GM18907 (cell line): ENCODE measurements around the gene ZDHHC11.
"Not testable (repeated sequence)": the region's sequence is repeated elsewhere in the genome, so short reads cannot be mapped to it uniquely, and the experiment has no call there.

Source experiments
- ATAC-seq: cut with Tn5 transposase; IDR thresholded peaks from one replicate; pipeline ENCODE4 v1.9.1; 2021; ENCODE audit warnings: mild to moderate bottlenecking, moderate library complexity; ENCODE audit not compliant: unreplicated experiment

Gene ZDHHC11

GRCh38 chr5:763998-764781, 86.6 kb downstream of the ZDHHC11 start:
- ATAC-seq, result no peak

GRCh38 chr5:763397-763796, 87.4 kb downstream of the ZDHHC11 start:
- ATAC-seq, result no peak

DNA sequence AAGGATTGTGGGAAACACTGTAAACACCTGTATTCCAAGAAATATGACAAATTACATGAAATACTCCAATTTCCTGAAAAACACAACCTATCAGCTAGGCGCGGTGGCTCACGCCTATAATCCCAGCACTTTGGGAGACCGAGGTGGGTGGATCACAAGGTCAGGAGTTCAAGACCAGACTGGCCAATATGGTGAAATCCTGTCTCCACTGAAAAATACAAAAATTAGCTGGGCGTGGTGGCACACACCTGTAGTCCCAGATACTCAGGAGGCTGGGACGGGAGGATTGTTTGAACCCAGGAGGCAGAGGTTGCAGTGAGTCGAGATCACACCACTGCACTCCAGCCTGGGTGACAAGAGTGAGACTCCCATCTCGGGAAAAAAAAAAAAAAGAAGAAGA, 87.8 kb downstream of the ZDHHC11 start:
- ATAC-seq, result not testable (repeated sequence)

- no peak for ATAC-seq
Measured at GRCh38 chr5:761854-762710, 88.7 kb downstream of the ZDHHC11 start.

GRCh38 chr5:761059-761771, 89.6 kb downstream of the ZDHHC11 start:
- no peak for ATAC-seq

DNA sequence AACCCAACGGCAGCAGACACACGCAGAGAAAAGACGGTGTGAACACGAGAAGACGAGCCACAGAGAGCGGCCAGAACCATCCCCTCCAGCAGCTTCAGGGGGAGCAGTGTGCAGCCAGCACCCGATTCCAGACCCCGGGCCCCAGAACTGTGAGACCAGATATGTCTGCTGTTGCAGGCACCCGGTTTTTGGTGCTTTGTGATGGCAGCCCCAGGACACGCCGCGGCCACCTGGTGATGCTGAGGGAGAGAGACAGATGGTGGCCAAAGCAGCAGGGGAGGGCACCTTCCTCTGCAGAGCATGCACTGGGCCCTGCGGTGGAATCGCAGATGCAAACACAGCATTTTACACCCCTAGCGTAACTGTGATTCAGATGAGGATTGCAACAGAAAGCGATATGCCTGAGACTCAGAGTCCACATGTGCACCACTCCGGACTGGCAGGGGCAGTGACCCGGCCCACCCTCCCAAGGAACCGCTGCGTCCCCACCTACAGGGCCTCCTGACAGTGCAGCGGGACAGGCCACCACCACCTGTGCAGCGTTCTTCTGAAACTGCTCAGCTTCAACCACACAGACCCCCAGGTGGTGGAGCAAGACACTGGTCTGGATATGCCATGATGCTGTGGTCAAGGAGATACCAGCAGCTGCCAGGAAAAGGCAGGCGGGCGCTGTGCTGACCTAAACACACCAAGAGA, 90.3 kb downstream of the ZDHHC11 start:
- ATAC-seq, result no peak

DNA sequence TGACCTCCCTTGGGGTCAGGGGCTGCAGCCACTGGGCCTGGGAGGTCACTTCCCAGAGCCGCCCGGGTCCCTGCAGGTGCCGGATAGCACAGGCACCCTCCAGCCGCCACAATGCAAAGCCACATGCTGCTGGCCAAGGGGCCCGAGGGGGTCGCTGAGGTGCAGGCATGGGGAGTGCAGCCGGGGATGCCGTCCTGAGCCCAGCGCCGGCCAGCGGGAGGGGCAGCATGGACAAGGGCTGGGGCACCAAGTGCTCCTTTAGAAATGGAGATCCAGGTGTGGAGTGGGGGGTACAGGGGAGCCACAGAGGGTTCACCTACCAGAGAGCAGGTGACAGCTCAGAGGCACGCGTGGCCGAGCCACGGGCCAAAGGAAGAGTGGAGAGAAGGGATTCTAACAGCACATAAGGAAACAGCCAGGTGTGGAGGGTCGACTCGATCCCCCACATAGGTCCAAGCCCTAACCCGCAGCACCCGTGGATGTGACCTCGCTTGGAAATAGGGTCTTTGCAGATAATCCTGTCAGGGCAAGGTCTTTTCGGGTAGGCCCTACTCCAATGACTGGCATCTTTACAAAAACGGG, 90.9 kb downstream of the ZDHHC11 start:
- no peak for ATAC-seq

- no peak for ATAC-seq
Measured at GRCh38 chr5:759111-759751, 91.6 kb downstream of the ZDHHC11 start.

DNA sequence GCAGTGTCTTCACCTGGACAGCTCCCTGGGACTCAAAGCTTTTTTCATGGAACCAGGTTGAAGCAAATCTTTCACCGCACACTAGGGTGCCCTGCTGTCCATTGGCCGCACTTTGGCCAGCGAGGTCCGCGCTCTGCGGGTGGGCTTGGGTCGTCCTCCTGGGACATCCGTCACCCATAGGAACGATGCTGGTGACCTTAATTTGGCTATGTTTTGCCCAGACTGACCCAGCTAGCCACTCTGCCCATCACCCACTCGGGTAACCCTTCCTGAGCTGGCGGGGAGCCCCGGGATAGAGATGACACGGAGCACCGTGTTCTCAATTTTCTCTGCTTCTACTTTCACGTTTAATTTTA, 92.1 kb downstream of the ZDHHC11 start:
- ATAC-seq, result no peak

DNA sequence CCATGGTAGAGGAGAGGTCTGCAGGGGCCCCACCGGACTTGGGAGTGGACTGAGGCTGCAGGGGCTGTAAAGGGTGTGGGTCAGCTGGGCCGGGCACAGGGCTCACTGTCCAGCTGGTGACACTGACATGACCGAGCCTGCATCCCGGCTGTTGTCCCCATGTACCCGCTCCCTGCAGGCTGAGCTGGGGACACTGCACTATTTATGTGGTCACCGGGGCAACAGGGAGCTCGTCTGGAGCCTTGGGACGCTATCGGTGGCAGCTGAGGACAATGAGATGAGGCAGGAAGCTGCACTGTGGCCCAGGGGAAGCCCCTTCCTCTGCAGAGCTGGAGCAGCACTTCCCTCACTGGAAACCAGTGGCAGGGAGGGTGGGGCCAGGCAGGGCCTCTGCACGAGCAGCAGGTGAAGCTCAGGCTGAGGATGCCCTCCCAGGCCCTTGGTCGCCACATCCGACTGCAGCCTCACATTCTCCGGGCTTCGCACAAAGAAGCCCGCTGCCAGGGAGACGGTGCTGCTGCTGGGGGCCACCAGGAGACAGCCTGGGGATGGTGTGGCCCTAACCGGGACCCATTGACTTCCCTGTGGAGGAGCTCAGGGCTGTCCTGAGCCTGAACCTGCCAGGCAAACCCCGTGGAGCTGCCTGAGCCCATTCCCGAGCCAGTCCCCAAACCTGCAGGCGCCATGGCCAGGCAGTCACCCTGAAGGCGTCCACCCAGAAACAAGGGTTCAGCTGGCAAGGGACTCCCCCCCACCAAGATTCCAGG, 92.7 kb downstream of the ZDHHC11 start:
- ATAC-seq, result no peak

DNA sequence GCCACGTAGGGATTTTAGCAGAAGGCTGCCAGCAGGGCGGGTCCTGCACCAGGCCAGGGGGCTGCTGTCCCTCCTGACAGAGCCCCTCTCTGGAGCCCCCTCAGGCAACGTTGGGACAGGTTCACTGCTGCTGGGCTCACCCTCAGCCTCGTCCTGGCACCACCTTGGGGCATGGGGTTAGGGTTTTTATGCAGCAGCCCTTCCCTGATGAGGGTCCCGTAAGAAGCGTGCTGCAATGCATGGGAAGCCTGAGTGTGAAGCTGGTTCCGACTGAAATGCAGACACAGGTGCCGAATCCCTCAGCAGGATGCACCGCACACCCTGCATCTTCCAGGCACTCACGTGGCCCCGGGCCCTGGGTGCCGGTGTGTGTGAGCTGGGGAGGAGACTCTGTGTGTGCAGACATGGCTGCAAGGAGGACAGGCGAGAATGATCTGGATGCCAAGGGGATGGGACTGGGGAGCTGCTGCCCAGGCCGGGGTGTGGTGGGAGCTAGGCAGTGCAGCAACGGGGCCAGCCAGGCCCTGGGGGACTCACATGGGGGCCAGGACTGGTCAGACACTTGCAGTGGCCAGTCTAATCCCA, 93.3 kb downstream of the ZDHHC11 start:
- no peak for ATAC-seq

DNA sequence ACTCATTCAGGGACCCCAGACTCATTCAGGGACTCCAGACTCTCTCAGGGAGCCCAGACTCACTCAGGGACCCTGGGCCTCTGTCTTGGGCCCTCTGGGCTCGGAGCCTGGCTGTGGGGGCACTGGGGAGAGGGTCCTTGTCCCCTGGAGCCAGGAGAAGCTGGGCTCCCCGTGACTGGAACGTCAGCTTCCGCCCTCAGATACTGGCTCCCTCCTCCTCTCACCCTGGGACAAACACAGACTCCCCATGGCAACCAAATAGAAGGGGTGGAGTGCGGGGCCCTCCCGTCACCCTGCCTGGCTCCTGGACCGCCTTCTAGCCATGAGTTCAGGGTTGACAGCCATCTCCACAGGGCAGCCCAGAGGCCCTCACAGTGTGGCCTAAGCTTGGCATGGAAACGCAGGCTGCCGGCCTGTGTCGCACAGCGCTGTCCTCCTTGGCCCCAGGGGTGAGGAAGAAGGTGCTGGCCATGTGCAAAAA, 93.9 kb downstream of the ZDHHC11 start:
- ATAC-seq, result no peak

- no peak for ATAC-seq
Measured at GRCh38 chr5:756171-756570, 94.6 kb downstream of the ZDHHC11 start.

- ATAC-seq, result not testable (repeated sequence)
Measured at GRCh38 chr5:754143-754632, 96.6 kb downstream of the ZDHHC11 start.

DNA sequence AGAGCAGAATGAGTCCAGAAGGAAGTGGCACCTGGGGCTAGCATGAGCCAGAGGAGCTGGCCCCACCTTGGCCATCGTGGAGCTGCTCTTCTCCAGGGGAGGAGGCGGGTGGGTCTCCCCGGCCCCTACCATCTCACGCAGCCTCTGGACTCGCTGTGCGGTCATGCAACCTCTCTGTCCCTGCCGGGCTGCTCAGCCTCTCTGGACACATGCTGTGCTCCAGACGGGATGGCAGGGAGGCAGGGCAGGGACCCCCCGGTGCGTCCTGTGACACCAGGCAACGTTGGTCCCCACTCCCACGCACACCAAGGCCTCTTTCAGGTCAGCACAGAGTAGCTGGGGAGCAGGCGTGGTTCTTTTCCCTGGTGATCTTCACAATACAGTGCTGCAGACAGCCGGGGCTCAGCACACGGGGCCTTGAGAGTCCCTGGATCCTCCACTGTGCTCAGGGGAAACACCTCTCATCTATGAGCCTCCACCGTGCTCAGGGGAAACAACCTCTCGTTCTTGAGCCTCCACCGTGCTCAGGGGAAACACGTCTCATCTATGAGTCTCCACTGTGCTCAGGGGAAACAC, 97.1 kb downstream of the ZDHHC11 start:
- ATAC-seq, result not testable (repeated sequence)

DNA sequence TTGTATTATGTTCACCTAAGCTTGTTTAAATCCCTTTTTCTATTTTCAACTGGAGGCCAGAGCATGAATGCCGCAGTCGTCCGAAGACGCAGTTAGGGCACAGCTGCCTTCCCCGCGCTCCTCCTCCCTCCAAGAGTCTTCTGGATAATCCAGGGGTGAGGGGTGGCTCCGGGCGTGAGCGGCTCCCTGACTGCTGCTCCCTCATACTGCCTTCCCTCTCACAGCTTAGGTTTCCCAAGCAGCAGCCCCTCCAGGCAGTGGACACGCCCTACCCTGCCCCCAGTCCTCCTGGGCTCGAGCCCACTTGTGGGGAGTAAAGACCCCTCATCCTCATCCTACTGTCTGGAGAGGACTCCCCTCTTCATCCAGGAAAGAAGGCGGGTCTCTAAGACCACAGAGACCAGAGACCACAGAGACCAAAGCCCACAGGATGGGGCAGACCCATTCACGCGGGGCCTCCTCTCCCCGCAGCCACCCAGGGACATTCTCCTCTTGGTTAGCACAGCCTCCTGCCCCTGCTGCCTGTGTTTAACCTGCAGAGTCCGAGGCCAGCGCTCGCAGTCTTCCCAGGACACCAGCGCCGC, 98.2 kb downstream of the ZDHHC11 start:
- not testable (repeated sequence) for ATAC-seq

DNA sequence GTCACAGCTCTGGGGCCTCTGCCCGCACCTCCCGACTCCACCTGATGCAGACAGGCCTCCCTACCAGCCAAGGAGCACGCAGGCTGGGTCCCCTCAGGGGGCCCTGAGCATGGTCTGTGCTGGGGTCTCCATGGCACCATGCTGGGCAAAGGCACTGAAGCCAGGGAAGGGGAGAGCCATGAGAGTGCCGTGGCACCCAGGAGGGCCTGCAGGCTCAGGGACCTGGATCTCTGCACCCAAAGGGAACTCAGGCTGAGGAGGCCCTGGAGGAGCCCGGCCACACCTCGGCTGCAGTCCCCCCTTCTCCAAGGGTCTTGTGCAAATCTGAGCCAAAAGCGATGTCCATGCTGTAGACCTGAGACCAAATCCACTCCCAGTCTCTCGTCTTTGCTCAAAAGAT, 98.8 kb downstream of the ZDHHC11 start:
- ATAC-seq, result not testable (repeated sequence)

GRCh38 chr5:751496-751895, 99.3 kb downstream of the ZDHHC11 start:
- ATAC-seq, result no peak
